ENCODE measurements around the gene PTOV1.
"Not testable (repeated sequence)": the region's sequence is repeated elsewhere in the genome, so short reads cannot be mapped to it uniquely, and the experiment has no call there.

The PTOV1 gene

DNA sequence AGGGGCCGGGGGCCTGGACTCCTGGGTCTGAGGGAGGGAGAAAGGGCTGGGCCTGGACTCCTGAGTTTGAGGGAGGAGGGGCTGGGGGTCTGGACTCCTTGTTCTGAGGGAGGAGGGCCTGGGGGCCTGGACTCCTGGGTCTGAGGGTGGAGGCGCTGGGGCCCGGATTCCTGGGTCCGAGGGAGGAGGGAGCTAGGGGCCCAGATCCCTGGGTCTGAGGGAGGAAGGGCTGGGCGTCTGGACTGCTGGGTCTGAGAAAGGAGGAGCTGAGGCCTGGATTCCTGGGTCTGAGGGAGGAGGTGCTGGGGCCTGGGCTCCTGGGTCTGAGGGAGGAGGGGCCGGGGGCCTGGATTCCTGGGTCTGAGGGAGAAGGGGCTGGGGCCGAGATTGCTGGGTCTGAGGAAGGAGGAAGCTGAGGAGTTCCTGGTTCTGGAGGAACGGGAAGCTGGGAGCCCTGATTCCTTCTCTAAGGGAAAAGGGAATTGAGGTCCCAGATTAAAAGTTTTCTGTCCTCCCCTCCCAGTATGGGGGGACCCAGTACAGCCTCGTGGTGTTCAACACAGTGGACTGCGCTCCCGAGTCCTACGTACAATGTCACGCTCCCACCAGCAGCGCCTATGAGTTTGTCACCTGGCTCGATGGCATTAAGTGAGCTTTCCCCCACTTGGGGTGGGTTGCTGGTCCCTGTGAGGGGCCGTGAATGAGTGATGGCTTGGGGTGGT lies 32.1 kb upstream of the PTOV1 start:
- DNase-seq: peak; percentile 18 to 44 (median 44)

DNA sequence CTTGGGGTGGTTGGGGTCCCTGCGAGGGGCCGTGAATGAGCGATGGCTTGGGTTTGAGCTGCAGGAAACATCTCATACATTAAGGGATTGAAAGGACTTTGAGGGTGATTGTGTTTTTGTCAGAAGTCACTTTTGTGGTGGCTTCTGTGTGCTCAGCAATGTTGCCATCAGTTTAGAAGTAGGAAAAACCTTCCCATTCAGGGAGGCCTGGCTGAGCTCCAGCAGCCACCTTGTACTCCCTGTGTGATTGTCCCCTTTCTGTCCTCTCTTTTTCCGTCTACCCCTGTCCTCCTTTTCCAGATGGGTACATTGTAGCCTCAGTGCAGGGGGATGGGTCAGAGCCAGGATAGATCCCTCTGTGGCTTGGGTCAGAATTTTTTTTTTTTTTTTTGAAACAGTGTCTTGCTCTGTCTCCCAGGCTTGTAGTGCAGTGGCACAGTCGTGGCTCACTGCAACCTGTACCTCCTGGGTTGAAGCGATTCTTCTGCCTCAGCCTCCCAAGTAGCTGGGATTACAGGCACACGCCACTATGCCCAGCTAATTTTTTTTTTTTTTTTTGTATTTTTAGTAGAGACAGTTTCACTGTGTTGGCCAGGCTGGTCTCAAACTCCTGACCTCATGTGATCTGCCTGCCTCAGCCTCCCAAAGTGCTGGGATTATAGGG lies 31.4 kb upstream of the PTOV1 start:
- not testable (repeated sequence) for DNase-seq

DNA sequence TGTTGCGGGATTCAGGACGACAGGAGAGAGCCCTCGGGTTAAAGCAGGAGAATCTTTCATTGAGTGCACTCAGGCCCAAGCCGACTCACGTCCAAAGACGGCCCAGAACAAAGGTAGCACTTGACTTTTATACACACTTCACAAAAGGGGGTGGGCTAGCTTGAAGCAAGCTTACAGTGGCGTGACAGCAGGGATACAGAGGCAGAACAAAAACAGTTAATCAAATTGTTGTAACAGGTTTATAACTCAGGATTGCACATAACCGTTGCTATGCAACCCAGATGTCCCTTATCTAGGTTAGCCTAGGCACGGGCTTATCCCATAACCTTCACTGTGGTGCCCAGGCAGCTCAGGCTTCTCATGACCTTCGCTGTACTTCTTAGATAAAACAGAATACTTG lies 30.8 kb upstream of the PTOV1 start:
- no peak for DNase-seq

DNA sequence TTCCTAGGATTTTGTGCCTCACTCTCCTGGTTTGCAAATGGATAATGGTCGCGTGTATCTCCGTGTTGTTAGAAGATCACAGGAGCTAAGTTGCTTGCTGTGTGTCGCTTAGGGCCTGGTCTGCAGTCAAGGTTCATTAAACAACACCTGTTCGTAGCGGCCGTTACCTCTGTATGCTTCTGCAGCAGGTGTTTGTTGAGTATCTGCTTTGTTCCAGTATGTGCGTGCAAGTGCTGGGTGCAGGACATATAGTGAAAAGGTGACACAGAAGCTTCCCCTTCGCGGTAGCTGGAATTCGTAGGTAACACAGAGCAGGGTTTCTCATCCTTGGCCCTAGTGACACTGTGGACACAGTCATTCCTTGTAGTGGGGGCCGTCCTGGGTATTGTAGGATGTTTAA lies 27.5 kb upstream of the PTOV1 start:
- DNase-seq: no peak

DNA sequence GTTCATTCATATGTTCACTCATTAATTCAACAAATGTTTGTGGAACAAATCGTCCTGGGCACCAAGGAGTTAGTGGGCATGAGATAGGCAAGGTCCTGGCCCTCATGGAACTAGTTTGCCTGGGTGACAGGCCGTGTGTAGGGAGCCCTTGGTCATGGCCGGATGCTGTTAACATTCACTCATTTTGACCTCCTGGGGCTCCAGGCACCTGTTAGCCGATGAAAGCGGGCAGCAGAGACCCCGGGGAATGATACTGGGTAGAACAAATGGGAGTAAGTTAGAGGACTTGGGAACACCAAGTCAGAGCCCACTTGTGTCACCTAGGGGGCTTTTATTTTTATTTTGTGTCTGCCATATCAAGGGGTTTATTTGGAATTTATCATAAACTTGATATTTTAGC lies 26.3 kb upstream of the PTOV1 start:
- no peak for DNase-seq

DNA sequence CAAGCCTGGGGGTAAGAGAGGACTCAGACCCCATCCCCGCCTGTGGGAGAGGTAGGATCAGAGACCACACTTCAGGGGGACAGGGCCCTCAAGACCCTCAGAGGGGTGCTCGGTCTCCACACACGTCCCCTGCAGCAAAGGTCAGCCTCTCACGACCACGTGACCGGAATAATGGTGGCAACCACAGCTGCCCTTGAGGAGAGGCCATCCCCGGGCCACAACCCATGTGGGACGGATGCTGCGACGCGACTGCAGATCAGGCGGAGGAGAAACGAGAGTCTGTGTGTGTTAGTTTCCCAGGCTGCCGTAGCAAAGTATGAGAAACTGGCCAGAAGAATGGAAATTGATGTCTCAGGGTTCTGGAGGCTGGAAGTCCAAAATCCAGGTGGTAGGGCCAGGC lies 23.9 kb upstream of the PTOV1 start:
- DNase-seq: no peak

DNA sequence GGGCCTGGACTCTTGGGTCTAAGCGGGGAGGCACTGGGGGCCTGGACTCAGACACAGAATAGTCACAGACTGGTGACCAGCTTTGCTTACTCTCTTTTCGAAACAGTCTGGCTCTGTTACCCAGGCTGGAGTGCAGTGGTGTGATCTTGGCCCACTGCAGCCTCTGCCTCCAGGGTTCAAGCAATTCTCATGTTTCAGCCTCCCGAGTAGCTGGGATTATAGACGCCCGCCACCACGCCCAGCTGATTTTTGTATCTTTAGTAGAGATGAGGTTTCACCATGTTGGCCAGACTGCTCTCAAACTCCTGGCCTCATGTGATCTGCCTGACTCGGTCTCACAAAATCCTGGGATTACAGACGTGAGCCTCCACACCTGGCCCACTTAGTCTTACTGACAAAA lies 21.8 kb upstream of the PTOV1 start:
- DNase-seq: no peak

DNA sequence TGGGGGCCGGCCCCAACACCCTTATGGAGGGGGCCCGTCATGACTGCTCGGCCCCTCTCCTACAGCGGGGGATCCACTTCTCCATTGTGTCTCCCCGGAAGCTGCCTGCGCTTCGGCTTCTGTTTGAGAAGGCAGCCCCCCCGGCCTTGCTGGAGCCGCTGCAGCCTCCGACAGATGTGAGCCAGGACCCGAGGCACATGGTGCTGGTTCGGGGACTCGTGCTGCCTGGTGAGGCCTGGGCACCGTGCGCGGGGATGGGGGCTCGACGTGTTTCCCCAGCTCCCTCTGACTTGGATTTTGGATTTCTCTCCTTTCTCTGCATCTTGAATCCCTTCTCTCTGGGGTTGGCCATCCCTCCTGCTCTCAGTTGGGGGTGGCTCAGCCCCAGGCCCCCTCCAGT lies 21.2 kb upstream of the PTOV1 start:
- DNase-seq: no peak

DNA sequence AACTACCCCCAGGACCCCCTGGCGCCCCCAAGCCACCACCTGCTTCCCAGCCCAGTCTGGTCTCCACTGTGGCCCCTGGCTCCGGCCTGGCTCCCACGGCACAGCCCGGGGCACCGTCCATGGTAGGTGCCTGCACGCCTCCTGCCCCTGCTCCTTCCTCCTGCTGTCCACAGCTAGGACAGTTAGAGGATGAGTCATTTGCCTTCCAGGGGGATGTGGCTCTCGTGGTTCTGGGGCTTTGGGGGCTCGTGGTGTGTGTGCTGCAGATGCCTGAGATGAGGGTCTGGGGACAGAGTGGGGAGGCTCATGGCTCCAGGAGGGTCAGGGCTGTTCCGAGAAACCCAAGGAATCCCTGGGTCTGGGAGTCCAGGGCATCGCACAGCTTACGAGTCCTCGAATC lies 20.2 kb upstream of the PTOV1 start:
- no peak for DNase-seq

DNA sequence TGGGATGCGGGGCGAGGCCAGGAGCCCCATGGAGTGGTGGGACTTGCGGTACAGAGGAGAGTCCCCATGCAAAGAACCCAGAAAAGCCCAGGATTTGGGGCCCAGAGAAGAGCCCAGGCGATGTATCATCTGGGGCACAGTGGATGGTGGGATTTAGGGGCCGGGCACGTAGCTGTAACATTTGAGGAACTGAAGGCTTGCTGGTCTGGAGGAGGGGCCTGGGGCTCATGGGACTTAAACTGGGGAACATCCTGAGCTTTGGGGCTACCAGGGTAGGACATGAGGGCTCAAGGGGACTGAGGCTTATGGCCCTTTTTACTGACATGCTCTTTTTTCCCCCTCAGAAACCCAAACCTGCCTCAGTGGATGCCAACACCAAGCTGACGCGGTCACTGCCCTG lies 19.4 kb upstream of the PTOV1 start:
- no peak for DNase-seq

DNA sequence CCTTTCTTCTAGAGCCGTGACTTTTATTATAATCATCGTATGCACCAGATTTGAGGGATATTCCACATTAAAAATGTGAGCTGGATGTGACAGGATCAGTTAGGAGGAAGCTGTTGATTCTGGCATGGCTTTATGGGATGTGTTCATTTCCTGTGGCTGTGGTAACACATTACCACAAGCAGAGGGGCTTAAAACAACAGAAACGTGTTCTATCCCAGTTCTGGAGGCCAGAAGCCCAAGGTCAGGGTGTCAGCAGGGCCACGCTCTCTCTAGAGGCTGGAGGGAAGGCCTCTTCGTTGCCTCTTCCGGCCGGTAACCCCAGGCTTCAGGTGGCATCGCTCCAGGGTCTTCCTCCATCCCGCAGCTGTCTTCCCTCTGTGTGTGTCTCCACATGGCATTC lies 18.4 kb upstream of the PTOV1 start:
- peak in 1 of 3 donors; percentile 31 for DNase-seq

DNA sequence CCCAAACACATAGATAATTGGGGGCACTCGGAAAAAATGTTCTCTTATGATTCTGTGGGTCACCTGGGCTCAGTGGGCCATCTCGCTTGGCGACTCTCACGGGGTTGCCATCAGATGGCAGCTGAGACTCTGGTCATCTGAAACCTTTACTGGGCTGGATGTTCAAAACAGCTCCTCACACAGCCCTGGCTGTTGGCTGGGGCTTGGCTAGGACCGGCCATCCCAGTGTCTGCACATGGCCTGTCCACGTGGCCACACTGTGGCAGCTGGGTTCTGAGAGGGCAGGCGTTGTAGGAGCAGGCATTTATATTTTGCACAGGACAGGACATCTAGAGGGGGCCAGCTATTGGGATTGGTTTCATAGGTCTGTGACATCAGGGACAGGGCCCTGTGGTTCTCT lies 17.4 kb upstream of the PTOV1 start:
- no peak for DNase-seq

DNA sequence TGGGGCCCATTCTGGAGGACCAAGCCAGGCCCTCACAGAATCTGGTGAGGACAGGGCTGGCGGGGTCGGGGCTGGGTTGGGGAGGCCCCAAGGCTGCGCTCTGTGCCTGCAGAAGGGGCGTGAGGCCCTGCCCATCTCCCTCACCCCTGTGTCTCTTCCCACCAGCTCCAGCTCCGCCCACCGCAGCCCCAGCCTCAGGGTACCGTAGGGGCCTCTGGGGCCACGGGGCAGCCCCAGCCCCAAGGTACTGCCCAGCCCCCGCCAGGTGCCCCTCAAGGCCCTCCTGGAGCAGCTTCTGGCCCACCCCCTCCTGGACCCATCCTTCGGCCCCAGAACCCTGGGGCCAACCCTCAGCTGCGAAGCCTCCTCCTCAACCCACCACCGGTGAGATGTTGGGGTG lies 15.4 kb upstream of the PTOV1 start:
- no peak for DNase-seq

DNA sequence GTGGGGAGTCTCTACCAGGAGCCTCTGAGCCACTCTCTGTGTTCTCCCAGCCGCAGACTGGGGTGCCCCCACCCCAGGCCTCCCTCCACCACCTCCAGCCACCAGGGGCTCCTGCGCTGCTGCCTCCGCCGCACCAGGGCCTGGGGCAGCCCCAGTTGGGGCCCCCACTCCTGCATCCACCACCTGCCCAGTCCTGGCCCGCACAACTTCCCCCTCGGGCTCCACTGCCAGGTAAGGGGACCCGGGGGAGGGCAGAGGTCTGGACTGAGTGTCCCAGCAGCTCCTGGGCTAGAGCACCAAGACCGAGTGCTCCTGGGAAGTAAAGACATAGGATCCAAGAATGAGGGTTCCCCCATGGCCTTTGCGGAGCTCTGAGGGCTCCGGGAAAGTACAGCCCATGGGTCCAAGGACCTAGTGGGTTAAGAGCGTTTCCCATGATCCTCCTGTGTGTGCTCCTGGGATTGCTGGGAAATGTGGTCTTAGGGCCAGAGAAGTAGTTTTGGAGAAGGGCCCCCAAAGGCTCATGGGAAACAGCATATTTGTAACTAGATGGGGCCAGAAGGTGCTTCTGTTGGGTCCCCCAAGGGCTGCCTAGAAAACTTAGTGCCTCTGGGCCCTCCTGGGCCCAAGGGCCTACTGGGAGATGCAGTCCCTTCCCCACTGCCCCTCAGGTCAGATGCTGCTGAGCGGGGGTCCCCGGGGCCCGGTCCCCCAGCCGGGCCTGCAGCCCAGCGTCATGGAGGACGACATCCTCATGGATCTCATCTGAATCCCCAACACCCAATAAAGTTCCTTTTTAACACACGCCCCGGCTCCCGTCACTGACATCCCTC lies 14.6 kb upstream of the PTOV1 start:
- DNase-seq: no peak

DNA sequence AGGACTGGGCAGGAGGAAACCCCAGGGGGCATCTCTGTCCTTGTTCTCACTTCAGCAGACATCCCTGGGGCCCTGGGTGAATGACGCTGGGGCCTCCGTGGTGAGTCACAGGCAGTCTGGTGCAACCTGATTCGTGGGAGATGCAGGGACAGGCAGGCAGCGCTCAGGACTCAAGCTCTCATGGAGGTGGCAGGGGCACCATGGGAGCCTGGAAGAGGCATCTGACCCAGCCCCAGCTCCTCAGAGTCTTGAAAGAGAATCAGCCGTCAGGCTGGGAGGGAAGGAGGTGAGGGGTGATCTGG lies 14.0 kb upstream of the PTOV1 start:
- no peak for DNase-seq

DNA sequence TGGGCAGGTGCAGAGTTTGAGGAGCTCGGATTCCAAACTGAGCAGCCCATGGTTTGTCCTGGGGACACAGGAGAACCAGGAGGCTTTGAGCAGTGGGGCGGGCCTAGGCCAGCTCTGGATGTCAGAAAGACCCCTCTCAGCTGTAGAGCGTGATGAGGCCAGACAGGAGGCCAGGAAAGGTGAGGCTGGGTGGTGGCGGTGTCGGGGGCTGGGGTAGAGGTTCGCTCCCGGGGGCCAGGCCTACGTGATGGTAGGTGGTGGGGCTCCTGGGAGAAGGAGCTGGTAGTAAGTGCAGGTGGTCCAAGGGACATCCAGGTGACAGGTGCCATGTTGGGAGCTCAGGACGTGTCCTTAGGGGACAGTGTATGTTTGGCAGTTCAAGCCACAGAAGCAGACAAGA lies 13.5 kb upstream of the PTOV1 start:
- DNase-seq: no peak

DNA sequence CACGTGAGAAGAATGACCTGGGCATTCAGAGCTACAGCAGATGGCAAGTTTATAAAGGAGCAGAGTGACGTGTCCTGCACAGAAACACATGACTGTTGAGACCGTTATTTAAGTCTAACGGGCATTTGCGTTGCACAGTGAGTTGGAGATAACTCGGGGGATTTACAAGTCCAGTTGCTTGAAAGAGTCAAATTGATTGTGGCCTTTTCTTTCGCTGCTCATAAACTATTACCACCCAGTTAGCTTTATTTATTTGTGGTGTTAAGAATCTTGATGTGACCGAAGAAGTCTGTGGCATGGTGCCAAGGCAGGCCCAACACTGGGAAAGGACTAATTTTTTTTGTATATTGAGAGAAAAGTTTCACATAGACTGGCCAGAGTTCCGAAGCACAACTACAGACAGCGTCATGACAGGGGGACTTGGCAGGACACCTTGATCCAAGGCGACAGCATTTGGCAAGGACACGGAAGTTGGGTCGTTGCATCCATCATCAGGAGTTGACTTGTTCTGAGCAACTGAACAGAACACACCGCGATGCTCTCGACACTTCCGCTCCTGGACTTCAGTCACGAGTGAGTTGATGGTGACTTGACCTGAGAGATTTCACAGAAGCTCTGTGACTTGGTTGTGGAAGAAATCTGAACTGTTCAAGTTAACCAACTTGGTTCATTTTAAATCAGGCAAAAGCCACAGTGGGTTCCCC lies 11.9 kb upstream of the PTOV1 start:
- no peak for DNase-seq

DNA sequence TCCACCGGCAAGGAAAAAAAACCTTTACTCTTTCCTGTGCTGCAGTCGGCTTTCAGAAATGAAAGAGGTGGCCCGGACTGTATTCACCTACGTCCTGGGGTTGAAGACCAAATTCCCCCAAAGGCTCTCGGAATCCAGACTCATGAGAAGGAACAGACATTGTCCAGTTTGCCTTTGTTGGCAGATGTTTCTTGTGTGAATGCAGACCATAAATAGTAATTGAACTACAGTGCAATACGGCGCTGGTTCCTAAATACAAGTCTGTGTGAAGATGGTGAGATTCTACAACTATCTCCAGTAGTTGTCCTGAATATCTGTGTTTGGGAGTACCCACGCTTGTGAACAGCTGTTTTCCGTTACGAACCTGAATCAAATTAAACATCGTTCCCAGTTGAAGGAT lies 11.2 kb upstream of the PTOV1 start:
- no peak for DNase-seq

DNA sequence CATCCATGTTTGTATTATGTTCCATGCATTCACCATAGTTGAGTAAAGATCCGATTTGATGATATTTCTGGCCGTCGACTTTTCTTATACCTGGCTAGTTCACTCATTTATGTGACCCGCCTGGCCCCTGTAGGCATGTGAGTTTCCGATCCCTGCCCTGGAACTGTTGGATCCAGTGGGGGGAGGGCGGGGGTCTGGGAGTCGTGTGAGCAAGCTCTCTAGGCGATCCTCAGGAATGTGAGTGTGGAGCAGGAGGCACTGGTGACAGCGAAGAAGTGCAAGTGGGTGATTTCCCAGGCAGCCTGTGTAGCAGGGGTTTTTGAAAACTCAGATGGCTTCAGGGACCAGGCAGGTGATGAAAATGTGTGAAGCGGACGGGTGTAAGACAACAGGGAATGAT lies 10.6 kb upstream of the PTOV1 start:
- no peak for DNase-seq

DNA sequence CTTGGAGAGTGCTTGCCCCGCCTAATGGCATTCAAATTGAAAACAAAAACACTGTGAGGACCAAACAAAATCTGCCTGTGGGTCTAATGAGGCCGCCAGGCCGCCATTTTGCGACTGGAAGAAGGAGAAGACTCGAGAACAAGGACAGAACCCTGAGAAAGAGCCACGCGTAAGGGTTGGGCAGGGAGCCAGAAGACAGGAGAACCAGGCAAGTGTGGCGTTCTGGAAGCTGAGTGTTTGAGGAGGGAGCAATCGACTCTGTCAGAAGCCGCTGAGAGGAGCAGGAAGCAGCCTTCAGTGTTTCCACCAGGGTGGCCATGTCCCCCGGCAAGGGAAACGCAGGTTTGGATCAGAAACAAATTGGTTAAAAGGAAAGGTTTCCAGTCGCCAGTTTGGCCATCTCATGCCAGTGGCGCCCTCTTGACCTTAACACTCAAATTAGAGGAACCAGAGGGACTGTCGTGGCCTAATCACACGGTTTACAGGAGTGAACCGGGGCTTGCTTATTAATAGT lies 10.2 kb upstream of the PTOV1 start:
- no peak for DNase-seq

DNA sequence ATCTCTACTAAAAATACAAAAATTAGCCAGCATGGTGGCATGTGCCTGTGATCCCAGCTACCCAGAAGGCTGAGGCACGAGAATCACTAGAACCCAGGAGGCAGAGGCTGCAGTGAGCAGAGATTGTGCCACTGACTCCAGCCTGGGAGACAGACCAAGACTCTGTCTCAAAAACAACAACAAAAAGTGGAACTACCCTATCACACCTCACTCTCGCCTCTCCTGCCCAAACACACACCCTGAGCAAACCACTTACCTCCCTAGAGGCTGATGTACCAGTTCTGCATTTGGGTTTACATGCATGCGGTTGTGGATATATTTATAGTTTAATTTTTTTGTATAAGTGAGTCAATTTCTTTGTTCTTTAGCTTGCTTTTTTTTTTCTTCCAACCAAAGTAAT lies 7.7 kb upstream of the PTOV1 start:
- no peak for DNase-seq

DNA sequence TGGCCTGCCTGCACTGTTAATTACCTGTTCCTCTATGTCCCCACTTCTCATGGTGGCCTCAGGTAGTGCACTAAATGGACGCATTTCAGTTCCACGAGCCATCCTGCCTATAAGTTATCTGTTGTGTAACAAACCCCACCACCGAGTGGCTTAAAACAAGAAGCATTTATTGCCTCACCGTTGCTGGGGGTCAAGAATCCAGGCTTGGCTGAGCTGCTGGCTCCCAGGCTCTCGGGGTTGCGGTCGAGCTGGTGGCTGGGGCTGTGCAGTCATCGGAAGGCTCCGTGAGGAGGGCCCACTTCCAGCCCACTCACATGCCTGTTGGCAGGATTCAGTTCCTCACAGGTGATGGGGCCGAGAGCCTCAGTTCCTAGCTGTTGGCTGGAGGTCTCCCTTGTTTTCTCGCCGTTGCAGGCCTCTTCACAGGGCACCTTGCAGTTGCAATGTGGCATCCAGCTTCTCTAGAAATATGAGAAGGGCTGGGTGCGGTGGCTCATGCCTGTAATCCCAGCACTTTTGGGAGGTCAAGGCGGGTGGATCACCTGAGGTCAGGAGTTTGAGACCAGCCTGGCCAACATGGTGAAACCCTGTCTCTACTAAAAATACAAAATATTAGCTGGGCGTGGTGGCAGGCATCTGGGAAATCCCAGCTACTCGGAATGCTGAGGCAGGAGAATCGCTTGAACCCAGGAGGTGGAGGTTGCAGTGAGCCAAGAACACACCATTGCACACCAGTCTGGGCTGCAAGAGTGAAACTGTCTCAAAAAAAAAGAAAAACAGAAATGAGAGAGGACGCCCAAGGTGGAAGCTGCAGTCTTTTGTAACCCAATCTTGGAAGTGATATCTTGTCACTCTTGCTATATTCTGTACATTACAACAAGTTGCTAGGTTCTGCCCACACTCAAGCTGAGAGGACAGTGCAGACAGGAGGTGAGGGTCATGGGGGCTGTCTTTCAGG lies 6.5 kb upstream of the PTOV1 start:
- DNase-seq: peak in 2 of 3 donors; percentile 22 to 30

All from suppressor macrophage treated with lipopolysaccharide for 1 hour (primary cell).